Naive thymus-derived CD8-positive, alpha-beta T cell (primary cell): ENCODE results near the gene FBXO24. TPM values are rescaled to one million over a fixed set of nuclear protein-coding genes. Genes with fewer than 3 reads are reported as not detected.

Experiments
- ATAC-seq, 2 donors: fragments of 150-1000 bp; cut with Tn5 transposase in 1 of 2; sonication (Bioruptor Pico), chemical (Tn5 transposase) in 1 of 2; 1 replicate in 1 of 2; 2 replicates in 1 of 2; pipeline ENCODE4 v1.10.0; 2021; ENCODE audit warnings: mild to moderate bottlenecking in 2 of 2, moderate library complexity in 2 of 2
- POLR2A ChIA-PET: fragments of 350-600 bp; sonication (Branson Sonifier 250); formaldehyde crosslinking; loops from one replicate; lab custom pipeline; 2021; ENCODE audit warnings: antibody characterized with exemption; lab: Charles Lee
- DNase-seq, 10 donors: peaks; one replicate each; pipeline versions ENCODE4 v3.0.0 to v3.0.0-alpha.2; 2020 to 2022
- H3K27ac Mint-ChIP-seq, 10 donors: one replicate each; pipeline ENCODE4 v1.8.0; 2020 to 2022; ENCODE audit warnings: mild to moderate bottlenecking in 10 of 10, mixed read lengths in 10 of 10, moderate library complexity in 4 of 10, inconsistent platforms in 1 of 10
- H3K27me3 Mint-ChIP-seq, 5 donors: one replicate each; pipeline ENCODE4 v1.8.0; 2021 to 2022; ENCODE audit warnings: mixed read lengths in 5 of 5
- H3K36me3 Mint-ChIP-seq, 3 donors: one replicate each; pipeline ENCODE4 v1.8.0; 2020 to 2022; ENCODE audit warnings: mixed read lengths in 3 of 3, mild to moderate bottlenecking in 2 of 3, inconsistent platforms in 1 of 3
- H3K4me1 Mint-ChIP-seq, 4 donors: one replicate each; pipeline ENCODE4 v1.8.0; 2021 to 2022; ENCODE audit warnings: mixed read lengths in 4 of 4
- H3K4me3 Mint-ChIP-seq, 10 donors: one replicate each; pipeline ENCODE4 v1.8.0; 2020 to 2022; ENCODE audit warnings: mild to moderate bottlenecking in 10 of 10, mixed read lengths in 10 of 10, moderate library complexity in 6 of 10, inconsistent platforms in 1 of 10
- H3K9me3 Mint-ChIP-seq, 9 donors: one replicate each; pipeline ENCODE4 v1.8.0; 2020 to 2022; ENCODE audit warnings: mixed read lengths in 9 of 9, mild to moderate bottlenecking in 3 of 9, inconsistent platforms in 1 of 9, moderate library complexity in 1 of 9
- polyA plus RNA-seq, 3 donors: library from polyadenylated mRNA; unstranded; fragments of 300-500 nt; fragmentation: Illumina TruSeq; gene quantifications; one replicate each; pipeline ENCODE4 v1.2.3, GENCODE V29; 2021
- total RNA-seq, 8 experiments: library from RNA in 2 of 8; stranded (reverse) in 2 of 8; gene quantifications; one replicate each; pipeline ENCODE4 v1.2.3 and lab custom pipeline; 2021 to 2026

FBXO24 gene
- total and polyA plus RNA-seq, 5 experiments from 2014 or later = 0.60 to 3.6 (median 0.95) TPM

DNA sequence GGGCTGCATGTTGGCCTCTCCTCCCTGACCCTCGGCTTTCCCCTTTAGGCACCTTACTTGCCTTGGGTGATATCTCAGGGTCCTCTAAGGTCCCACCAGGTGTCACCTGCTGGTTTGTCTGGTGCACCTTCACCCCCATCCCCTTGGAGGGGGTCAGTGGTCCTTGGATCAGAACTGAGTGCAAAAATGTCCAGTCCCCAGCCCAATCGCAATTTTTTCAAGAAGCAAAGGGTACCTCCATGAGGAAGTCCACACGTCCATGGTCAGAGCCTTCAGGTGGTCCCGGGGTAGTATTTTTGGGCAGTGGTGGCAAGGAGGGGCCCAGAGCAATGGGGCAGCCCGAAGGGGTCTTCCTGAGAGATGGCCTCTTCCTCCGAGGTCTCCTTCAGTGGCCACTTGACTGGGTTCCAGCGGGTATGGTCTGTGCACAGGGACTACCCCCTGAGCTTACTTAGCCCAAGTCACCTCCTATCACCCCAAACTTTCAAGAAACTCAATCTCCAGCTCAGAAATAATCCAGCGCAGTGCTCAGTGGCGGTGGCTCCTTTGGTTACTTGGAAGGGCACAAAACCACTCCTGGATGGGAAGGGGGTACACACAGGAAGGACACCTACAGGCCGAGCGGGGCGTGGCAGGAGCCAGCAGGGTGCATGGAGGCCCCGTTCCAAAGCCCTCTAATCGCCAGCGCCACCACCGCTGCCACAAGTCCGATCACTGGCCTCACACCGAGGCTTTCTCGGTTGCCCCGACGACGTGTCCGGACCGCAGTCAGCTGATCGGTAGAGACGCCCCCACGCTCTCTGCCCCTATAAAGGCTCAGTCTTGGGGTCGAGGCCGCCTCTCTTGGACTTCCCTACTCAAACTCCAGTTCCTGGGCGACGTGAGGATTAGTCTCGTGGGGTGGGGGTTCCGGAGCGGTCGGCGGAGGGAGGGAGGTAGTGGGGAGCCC lies 17.0 kb upstream of the FBXO24 start:
- peak overlapping the region; percentile 43 to 79 (median 75) for H3K4me3 Mint-ChIP-seq
- H3K27me3 Mint-ChIP-seq = no peaks in the 10 kb centered on the region
- peaks cover 22 to 57% (median 52%) of the 10 kb centered on the region in 4 donors for H3K4me1 Mint-ChIP-seq
- POLR2A ChIA-PET = interaction anchor here (0.6 to 11.9 kb wide), 8 partner anchors 16 to 140 kb away, joined by 3 to 333 read pairs (median 6); partner anchors contain the start of genes AGFG2, FBXO24, GIGYF1 and LRCH4
- peak overlapping the region in 9 of 10 donors; percentile 74 to 92 (median 89) for H3K27ac Mint-ChIP-seq
- no peaks in the 10 kb centered on the region for H3K9me3 Mint-ChIP-seq
- DNase-seq (peak in 7 of 10 donors; percentile 21 to 72 (median 47)), ATAC-seq (peak; percentile 31 to 34)
- peaks cover 0 to 16% (median 0%) of the 10 kb centered on the region in 3 donors for H3K36me3 Mint-ChIP-seq

DNA sequence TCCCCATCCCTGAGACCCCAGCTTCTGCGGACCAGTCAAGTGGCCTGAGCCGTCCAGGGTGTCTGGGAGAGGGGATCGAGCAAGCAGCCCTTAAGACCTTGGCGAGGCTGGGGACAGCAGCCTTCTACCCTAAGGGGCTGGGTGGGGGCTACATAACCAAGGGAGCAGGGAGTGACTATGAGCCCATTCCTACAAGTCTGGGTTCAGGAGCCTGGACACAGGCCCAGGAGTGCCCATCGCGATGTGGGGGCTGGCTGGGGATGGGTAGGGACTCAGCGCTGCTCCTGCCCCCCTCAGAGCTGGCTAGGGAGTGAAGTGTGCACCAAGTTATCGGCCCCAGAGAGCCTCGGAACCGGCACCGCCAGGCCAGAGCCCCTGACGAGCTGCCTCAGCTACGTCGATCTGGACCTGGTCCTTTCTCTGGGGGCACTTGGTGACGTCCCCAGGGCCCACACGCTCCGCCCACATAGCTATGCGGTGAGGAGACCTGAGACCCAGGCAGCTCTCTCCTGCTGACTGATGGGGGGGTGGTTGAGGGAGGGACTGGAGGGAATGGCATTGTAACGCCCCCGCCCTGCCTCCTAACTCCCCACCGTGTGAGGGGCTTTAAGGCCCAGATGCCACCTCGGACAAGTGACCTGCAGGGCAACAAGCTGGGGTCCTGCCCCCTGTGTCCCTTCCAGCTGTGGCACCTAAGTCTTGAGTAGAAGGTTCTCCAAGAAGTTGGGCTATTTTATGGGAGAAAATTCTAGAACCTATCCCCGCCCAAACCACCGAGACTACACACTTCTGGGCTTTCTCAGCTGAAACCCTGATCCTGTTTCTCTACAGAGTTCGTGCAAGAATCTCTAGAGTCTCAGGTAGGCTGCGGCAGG lies 14.9 kb upstream of the FBXO24 start:
- peaks cover 19 to 58% (median 52%) of the 10 kb centered on the region in 4 donors for H3K4me1 Mint-ChIP-seq
- DNase-seq = peak in 1 of 10 donors; percentile 31
- H3K27me3 Mint-ChIP-seq = no peaks in the 10 kb centered on the region
- peaks cover 0 to 30% (median 0%) of the 10 kb centered on the region in 3 donors for H3K36me3 Mint-ChIP-seq
- H3K27ac Mint-ChIP-seq = peak overlapping the region; percentile 37 to 89 (median 76)
- peak overlapping the region in 8 of 10 donors; percentile 27 to 79 (median 51) for H3K4me3 Mint-ChIP-seq
- POLR2A ChIA-PET = interaction anchor here (0.6 to 11.9 kb wide), 9 partner anchors 14 to 274 kb away, joined by 3 to 333 read pairs (median 4); partner anchors contain the start of genes FBXO24, LRCH4 and MOSPD3
- ATAC-seq = no peak
- no peaks in the 10 kb centered on the region for H3K9me3 Mint-ChIP-seq

- peaks cover 16 to 59% (median 53%) of the 10 kb centered on the region in 4 donors for H3K4me1 Mint-ChIP-seq
- peaks cover 0 to 36% (median 3%) of the 10 kb centered on the region in 3 donors for H3K36me3 Mint-ChIP-seq
- H3K27me3 Mint-ChIP-seq = no peaks in the 10 kb centered on the region
- no peak for ATAC-seq
- DNase-seq = no peak
- H3K27ac Mint-ChIP-seq = peak overlapping the region; percentile 26 to 91 (median 79)
- no peaks in the 10 kb centered on the region for H3K9me3 Mint-ChIP-seq
- POLR2A ChIA-PET = interaction anchor here (0.6 to 11.9 kb wide), 6 partner anchors 14 to 136 kb away, joined by 3 to 333 read pairs (median 4); partner anchors contain the start of genes FBXO24, LRCH4 and MOSPD3
- H3K4me3 Mint-ChIP-seq = peak overlapping the region in 7 of 10 donors; percentile 27 to 52 (median 45)
Observed at GRCh38 chr7:100571829-100572116, 14.4 kb upstream of the FBXO24 start.

- DNase-seq (no peak), ATAC-seq (no peak)
- Mint-ChIP-seq H3K4me1 (peaks cover 15 to 56% (median 48%) of the 10 kb centered on the region in 4 donors), H3K4me3 (peak overlapping the region in 4 of 10 donors; percentile 39 to 51 (median 46)), H3K36me3 (peaks cover 0 to 38% (median 3%) of the 10 kb centered on the region in 3 donors), H3K27me3 (no peaks in the 10 kb centered on the region), H3K27ac (peak overlapping the region in 9 of 10 donors; percentile 26 to 91 (median 82)), H3K9me3 (no peaks in the 10 kb centered on the region)
- POLR2A ChIA-PET = interaction anchor here (0.8 to 11.9 kb wide), 4 partner anchors 13 to 138 kb away, joined by 4 to 333 read pairs (median 4); partner anchors contain the start of genes FBXO24, LRCH4, MOSPD3 and POP7
Observed at GRCh38 chr7:100572281-100572948, 13.7 kb upstream of the FBXO24 start.

DNA sequence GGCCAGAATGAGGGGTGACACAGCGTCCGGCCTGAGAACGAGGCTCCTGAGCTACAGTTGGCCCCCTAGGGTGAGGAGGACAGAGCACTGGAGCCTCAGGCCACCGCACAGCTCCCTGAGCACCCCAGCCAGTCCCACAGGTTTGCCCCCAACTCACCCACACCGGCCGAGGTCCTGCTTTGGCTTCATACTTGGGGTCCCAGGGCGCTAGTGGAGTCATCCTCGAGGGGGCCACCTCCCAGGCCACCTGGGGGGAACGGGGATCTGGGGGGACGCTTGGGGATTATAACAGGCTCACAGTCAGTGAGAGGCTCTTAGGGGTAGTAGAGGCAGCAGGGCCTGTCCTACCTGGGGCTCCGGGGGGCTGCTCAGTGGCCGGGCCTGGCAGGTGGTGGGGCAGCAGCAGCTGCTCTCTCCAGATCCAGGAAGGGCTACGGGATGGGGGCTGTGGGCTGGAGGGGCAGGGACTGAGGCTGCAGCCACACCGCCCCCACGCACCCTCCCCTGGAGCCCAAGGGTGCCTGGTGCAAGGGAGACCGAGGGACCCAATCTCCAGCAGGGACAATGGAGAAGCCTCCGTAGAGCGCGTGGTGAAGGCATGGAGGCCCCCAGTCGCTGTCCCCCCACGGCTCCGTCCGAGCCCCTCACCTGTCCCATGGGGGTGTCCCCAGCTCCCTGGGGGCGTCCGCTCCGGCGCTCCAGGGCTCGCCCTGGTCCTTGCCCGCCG lies 13.0 kb upstream of the FBXO24 start:
- POLR2A ChIA-PET = interaction anchor here (0.9 to 11.9 kb wide), 3 partner anchors 12 to 133 kb away, joined by 4 to 333 read pairs (median 4); partner anchors contain the start of genes FBXO24, LRCH4, MOSPD3 and POP7
- H3K4me1 Mint-ChIP-seq = peaks cover 13 to 49% (median 41%) of the 10 kb centered on the region in 4 donors
- H3K27me3 Mint-ChIP-seq = no peaks in the 10 kb centered on the region
- no peak overlapping the region for H3K27ac Mint-ChIP-seq
- DNase-seq (no peak), ATAC-seq (no peak)
- H3K4me3 Mint-ChIP-seq = no peak overlapping the region
- no peaks in the 10 kb centered on the region for H3K9me3 Mint-ChIP-seq
- H3K36me3 Mint-ChIP-seq = peaks cover 0 to 41% (median 3%) of the 10 kb centered on the region in 3 donors

DNA sequence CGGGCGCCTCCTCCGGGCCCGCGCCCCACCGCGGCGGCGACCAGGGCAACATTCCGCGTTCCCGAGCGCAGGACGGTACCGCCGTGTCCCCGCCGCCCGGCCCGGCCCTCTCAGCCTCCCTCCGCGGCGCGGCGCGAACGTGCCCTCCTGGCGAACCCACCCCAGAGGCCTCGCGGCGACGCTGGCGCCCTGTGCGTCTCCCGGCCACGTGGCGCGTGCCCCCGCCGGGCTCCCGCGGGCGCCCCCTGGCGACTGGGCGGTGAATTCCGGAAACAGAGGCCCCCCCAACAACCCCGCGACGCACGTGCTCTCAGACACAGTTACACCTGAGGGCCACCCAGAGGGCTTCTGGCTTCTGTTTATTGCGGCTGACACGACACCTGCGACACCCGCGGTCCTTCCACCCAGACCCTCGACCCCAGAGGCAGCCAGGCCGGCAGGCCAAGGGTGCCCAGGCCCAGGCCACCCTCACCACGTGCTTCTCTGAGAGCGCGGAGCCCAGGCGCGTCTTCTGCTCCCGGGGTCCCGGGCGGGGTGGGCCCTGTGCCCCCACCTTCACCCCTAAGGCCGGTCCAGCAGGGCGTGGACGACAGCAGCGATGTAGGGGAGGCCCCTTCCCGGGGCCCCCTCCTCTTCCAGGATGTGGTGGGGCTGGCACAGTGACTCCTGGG lies 12.3 kb upstream of the FBXO24 start, which contains the start of gene SAP25:
Gene SAP25 (minus strand): TSS at position 210 of the 671 bp plus-strand sequence. CDS start 158 bp downstream, at position 52.
- Mint-ChIP-seq H3K36me3 (peaks cover 0 to 45% (median 4%) of the 10 kb centered on the region in 3 donors), H3K27ac (peak within 1 kb of the TSS in 2 of 10 donors; percentile 52 to 57), H3K4me1 (peaks cover 9 to 42% (median 35%) of the 10 kb centered on the region in 4 donors), H3K27me3 (no peaks in the 10 kb centered on the region), H3K9me3 (no peaks in the 10 kb centered on the region), H3K4me3 (peak within 1 kb of the TSS in 1 of 10 donors; percentile 14)
- DNase-seq (no peak), ATAC-seq (no peak)
- POLR2A ChIA-PET = interaction anchor here (0.6 to 11.9 kb wide), 4 partner anchors 12 to 131 kb away, joined by 3 to 333 read pairs (median 4); partner anchors contain the start of genes FBXO24, LRCH4 and MOSPD3

- peak overlapping the region in 1 of 10 donors; percentile 14 for H3K4me3 Mint-ChIP-seq
- peaks cover 0 to 48% (median 6%) of the 10 kb centered on the region in 3 donors for H3K36me3 Mint-ChIP-seq
- H3K27ac Mint-ChIP-seq = peak overlapping the region in 3 of 10 donors; percentile 11 to 57 (median 52)
- H3K27me3 Mint-ChIP-seq = no peaks in the 10 kb centered on the region
- POLR2A ChIA-PET = interaction anchor here (0.6 to 11.9 kb wide), 3 partner anchors 11 to 131 kb away, joined by 3 to 333 read pairs (median 3); partner anchors contain the start of genes FBXO24 and LRCH4
- ATAC-seq (no peak), DNase-seq (no peak)
- peaks cover 5 to 39% (median 28%) of the 10 kb centered on the region in 4 donors for H3K4me1 Mint-ChIP-seq
- no peaks in the 10 kb centered on the region for H3K9me3 Mint-ChIP-seq
Observed at GRCh38 chr7:100574362-100575205, 11.5 kb upstream of the FBXO24 start.

- DNase-seq (no peak), ATAC-seq (no peak)
- H3K9me3 Mint-ChIP-seq = no peaks in the 10 kb centered on the region
- POLR2A ChIA-PET = interaction anchor here (1.2 to 11.9 kb wide), 3 partner anchors 10 to 64 kb away, joined by 3 to 333 read pairs (median 30); partner anchors contain the start of genes FBXO24 and LRCH4
- peak overlapping the region in 2 of 10 donors; percentile 11 to 67 for H3K27ac Mint-ChIP-seq
- H3K27me3 Mint-ChIP-seq = no peaks in the 10 kb centered on the region
- H3K4me3 Mint-ChIP-seq = no peak overlapping the region
- peaks cover 0 to 48% (median 8%) of the 10 kb centered on the region in 3 donors for H3K36me3 Mint-ChIP-seq
- H3K4me1 Mint-ChIP-seq = peaks cover 5 to 36% (median 27%) of the 10 kb centered on the region in 4 donors
Observed at GRCh38 chr7:100575206-100575631, 10.9 kb upstream of the FBXO24 start.

DNA sequence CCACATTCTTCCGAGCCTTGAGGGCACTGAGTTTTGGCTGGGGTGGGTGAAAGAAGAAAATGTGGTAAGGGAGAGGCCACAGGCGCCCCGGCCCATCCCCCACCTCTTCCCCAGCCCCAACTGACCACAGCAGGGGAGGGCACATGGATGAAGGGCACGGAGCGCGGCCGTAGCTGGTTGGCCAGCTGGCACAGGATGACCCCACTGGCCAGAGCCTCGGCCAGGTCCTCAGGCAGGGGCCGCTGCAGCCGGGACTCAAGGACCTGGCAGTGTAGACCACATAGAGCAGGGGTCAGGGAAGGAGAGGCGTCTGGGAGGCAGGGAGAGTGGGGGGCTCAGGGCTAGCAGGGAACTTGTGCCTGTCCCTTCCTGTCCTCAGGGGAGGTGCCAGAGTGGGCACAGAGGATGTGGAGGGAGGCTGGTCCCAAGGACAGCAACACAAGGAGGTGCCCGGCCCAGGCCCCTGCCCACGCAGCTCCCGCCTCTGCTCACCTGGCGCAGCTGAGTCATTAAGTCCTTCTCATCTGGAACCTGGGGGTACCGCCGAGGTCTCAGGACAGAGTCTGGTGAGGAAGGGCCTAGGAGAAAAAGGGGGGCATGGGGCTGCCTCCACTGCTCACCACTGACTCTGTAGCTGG lies 10.3 kb upstream of the FBXO24 start:
- H3K4me1 Mint-ChIP-seq = peaks cover 5 to 33% (median 23%) of the 10 kb centered on the region in 4 donors
- no peak for DNase-seq
- ATAC-seq = no peak
- POLR2A ChIA-PET = interaction anchor here (3.4 kb wide), 1 partner anchor 9 kb away, joined by 30 read pairs; the partner anchor contains the start of genes FBXO24 and LRCH4
- H3K36me3 Mint-ChIP-seq = peaks cover 0 to 48% (median 8%) of the 10 kb centered on the region in 3 donors
- peak overlapping the region in 3 of 10 donors; percentile 36 to 81 (median 56) for H3K27ac Mint-ChIP-seq
- H3K27me3 Mint-ChIP-seq = no peaks in the 10 kb centered on the region
- H3K4me3 Mint-ChIP-seq = no peak overlapping the region
- H3K9me3 Mint-ChIP-seq = no peaks in the 10 kb centered on the region
